Gastroesophageal sphincter (tissue), 3 donors: ENCODE measurements around the gene MICAL3.

ENCODE experiments used
- POLR2A ChIP-seq, 2 donors: fragments of 450-650 bp; IDR thresholded peaks; one replicate each; pipeline ENCODE4 v1.6.1; 2017; ENCODE audit warnings: antibody characterized with exemption in 2 of 2, mild to moderate bottlenecking in 2 of 2, moderate library complexity in 1 of 2
- TF ChIP-seq, protein P1 (sequence below), 4 experiments: fragments of 200-600 bp in 2 of 4; fragments of 450-650 bp in 2 of 4; sonication (generic) in 1 of 4; IDR thresholded peaks; one replicate each; pipeline ENCODE4 v1.5.1; 2017 to 2019; ENCODE audit warnings: antibody characterized with exemption in 4 of 4, mild to moderate bottlenecking in 2 of 4, moderate library complexity in 2 of 4

DNA sequence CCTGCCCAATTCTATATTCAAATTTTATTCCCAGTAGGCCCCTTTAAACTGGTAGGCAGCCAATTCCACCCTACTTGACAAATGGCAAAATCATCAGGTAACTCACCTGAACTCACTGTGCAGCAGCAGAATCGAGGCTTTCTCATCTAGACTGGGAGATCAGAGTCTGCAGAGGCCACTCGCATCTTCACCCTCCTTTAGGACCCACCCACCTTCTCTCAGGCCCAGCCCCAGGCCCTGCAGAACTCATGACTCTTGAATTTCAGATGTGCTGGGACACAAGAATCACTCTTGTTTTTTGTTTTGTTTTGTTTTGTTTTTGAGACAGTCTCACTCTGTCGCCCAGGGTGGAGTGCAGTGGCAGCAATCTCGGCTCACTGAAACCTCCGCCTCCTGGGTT is 38.8 kb downstream of the MICAL3 start:
- TF ChIP-seq, protein P1, sequence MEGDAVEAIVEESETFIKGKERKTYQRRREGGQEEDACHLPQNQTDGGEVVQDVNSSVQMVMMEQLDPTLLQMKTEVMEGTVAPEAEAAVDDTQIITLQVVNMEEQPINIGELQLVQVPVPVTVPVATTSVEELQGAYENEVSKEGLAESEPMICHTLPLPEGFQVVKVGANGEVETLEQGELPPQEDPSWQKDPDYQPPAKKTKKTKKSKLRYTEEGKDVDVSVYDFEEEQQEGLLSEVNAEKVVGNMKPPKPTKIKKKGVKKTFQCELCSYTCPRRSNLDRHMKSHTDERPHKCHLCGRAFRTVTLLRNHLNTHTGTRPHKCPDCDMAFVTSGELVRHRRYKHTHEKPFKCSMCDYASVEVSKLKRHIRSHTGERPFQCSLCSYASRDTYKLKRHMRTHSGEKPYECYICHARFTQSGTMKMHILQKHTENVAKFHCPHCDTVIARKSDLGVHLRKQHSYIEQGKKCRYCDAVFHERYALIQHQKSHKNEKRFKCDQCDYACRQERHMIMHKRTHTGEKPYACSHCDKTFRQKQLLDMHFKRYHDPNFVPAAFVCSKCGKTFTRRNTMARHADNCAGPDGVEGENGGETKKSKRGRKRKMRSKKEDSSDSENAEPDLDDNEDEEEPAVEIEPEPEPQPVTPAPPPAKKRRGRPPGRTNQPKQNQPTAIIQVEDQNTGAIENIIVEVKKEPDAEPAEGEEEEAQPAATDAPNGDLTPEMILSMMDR (IDR thresholded peaks at IDR 0.05) = no peak
- no peak for TF ChIP-seq POLR2A (IDR thresholded peaks at IDR 0.05)
